T-cell (primary cell): ENCODE results near the gene RIPOR2. TPM values are rescaled to one million over a fixed set of nuclear protein-coding genes. Genes with fewer than 3 reads are reported as not detected.
A peak's percentile ranks its signal among the peaks of the same experiment; 100 is the strongest.

Experiments
- ATAC-seq, 4 experiments: fragments of 200-7000 bp in 3 of 4; fragments of 150-1000 bp in 1 of 4; cut with Tn5 transposase; replicated peaks in 1 of 4; 1 replicate in 3 of 4; 2 replicates in 1 of 4; pipeline ENCODE4 v1.10.0; 2021; ENCODE audit warnings: moderate library complexity in 3 of 4, mild to moderate bottlenecking in 2 of 4, moderate number of reproducible peaks in 1 of 4
- CTCF ChIA-PET, 2 donors: fragments of 300-600 bp; sonication (Branson Sonifier 250); formaldehyde crosslinking; loops; one replicate each; lab custom pipeline; 2022; ENCODE audit warnings: antibody characterized with exemption in 2 of 2; lab: Charles Lee
- POLR2A ChIA-PET, 2 donors: fragments of 300-600 bp; sonication (Branson Sonifier 250); formaldehyde crosslinking; loops; one replicate each; lab custom pipeline; 2022; ENCODE audit warnings: antibody characterized with exemption in 2 of 2; lab: Charles Lee
- DNase-seq, 35 experiments: peaks; one replicate each; pipeline versions ENCODE4 v3.0.0 to v3.0.0-alpha.2; 2013 to 2023
- H3K27ac ChIP-seq: one replicate; pipeline ENCODE4 v1.5.1; 2013; ENCODE audit warnings: low read length
- H3K27me3 ChIP-seq, 2 experiments: replicated peaks in 1 of 2; 1 replicate in 1 of 2; 2 replicates in 1 of 2; pipeline versions ENCODE4 v1.6.1 to v1.7.0; 2013; ENCODE audit warnings: low read length in 1 of 2, mixed read lengths in 1 of 2; ENCODE audit not compliant: control insufficient read depth in 2 of 2, insufficient read depth in 2 of 2; ENCODE audit errors: extremely low read depth in 1 of 2
- H3K36me3 ChIP-seq, 2 donors: 1 replicate in 1 of 2; 2 replicates in 1 of 2; pipeline versions ENCODE4 v1.6.1 to v1.7.0; 2013; ENCODE audit warnings: low read length in 1 of 2; ENCODE audit not compliant: control insufficient read depth in 2 of 2, insufficient read depth in 1 of 2; ENCODE audit errors: extremely low read depth in 1 of 2
- H3K4me1 ChIP-seq, 2 experiments: 1 replicate in 1 of 2; 2 replicates in 1 of 2; pipeline versions ENCODE4 v1.6.1 to v1.7.0; 2013; ENCODE audit warnings: low read length in 2 of 2, mixed read lengths in 1 of 2; ENCODE audit not compliant: insufficient read depth in 2 of 2, control insufficient read depth in 1 of 2; ENCODE audit errors: extremely low read depth in 1 of 2
- H3K4me3 ChIP-seq, 2 donors: 1 replicate in 1 of 2; 2 replicates in 1 of 2; pipeline versions ENCODE4 v1.5.1 to v1.7.0; 2013; ENCODE audit warnings: mild to moderate bottlenecking in 2 of 2, low read length in 1 of 2, moderate library complexity in 1 of 2; ENCODE audit not compliant: control insufficient read depth in 1 of 2; ENCODE audit errors: extremely low read depth in 1 of 2
- H3K9me3 ChIP-seq: 2 replicates; pipeline ENCODE4 v1.7.0; 2013
- H3K27ac Mint-ChIP-seq, 2 donors: one replicate each; pipeline ENCODE4 v1.8.0; 2020 to 2021; ENCODE audit warnings: mild to moderate bottlenecking in 2 of 2, mixed read lengths in 2 of 2
- H3K27me3 Mint-ChIP-seq, 2 donors: one replicate each; pipeline ENCODE4 v1.8.0; 2021 to 2022; ENCODE audit warnings: mixed read lengths in 2 of 2
- H3K36me3 Mint-ChIP-seq: one replicate; pipeline ENCODE4 v1.8.0; 2021; ENCODE audit warnings: mixed read lengths
- H3K4me1 Mint-ChIP-seq, 3 donors: one replicate each; pipeline ENCODE4 v1.8.0; 2020 to 2022; ENCODE audit warnings: mixed read lengths in 3 of 3, mild to moderate bottlenecking in 1 of 3
- H3K4me3 Mint-ChIP-seq, 3 donors: one replicate each; pipeline ENCODE4 v1.8.0; 2020 to 2022; ENCODE audit warnings: mild to moderate bottlenecking in 3 of 3, mixed read lengths in 3 of 3, moderate library complexity in 3 of 3
- H3K9me3 Mint-ChIP-seq, 3 donors: one replicate each; pipeline ENCODE4 v1.8.0; 2020 to 2022; ENCODE audit warnings: mixed read lengths in 3 of 3
- WGBS: methylation state at CpG from one replicate; pipeline ENCODE4 v1.1.5; 2013; ENCODE audit warnings: missing lambda C conversion rate; ENCODE audit not compliant: insufficient coverage; 5-methylcytosine and 5-hydroxymethylcytosine counted together
- total RNA-seq, 35 experiments: library from RNA in 6 of 35; stranded (reverse) in 6 of 35; fragments of 120-200 nt in 1 of 35; gene quantifications; one replicate each; pipeline versions ENCODE4 v1.2.1 to v1.2.4 and lab custom pipeline; 2013 to 2026

Gene RIPOR2
- total RNA-seq, 5 donors from 2014 or later (not counting 1 experiment from before 2014, with no cell fraction given): 381 to 480 (median 441) TPM

GRCh38 chr6:24827970-24828369 is 107.8 kb downstream of the RIPOR2 start:
- Mint-ChIP-seq H3K4me3 (no peak overlapping the region), H3K9me3 (no peaks in the 10 kb centered on the region), H3K36me3 (peaks cover 74% of the 10 kb centered on the region), H3K4me1 (peaks cover 21 to 32% (median 27%) of the 10 kb centered on the region in 3 donors), H3K27me3 (no peaks in the 10 kb centered on the region), H3K27ac (peak overlapping the region; percentile 59 to 80)
- Histone ChIP-seq H3K4me1 (peaks cover 0 to 9% of the 10 kb centered on the region in 2 experiments), H3K27me3 (no peaks in the 10 kb centered on the region), H3K27ac (no peak overlapping the region), H3K36me3 (peaks cover 10 to 97% of the 10 kb centered on the region in 2 donors), H3K4me3 (no peak overlapping the region), H3K9me3 (no peaks in the 10 kb centered on the region)
- CTCF ChIA-PET: interaction anchor here in 1 of 2 donors (0.6 kb wide), 1 partner anchor 547 kb away, joined by 7 read pairs; no protein-coding TSS in a partner anchor
- POLR2A ChIA-PET: no interaction called here
- WGBS: 92% methylated on average over 5 of the region's 8 CpGs
- ATAC-seq (no peak), DNase-seq (no peak)

- Mint-ChIP-seq H3K27me3 (no peaks in the 10 kb centered on the region), H3K4me1 (peaks cover 19 to 29% (median 27%) of the 10 kb centered on the region in 3 donors), H3K36me3 (peaks cover 66% of the 10 kb centered on the region), H3K9me3 (no peaks in the 10 kb centered on the region), H3K27ac (peak overlapping the region; percentile 59 to 80), H3K4me3 (peak overlapping the region in 1 of 3 donors; percentile 34)
- Histone ChIP-seq H3K4me3 (no peak overlapping the region), H3K27ac (no peak overlapping the region), H3K4me1 (peaks cover 0 to 9% of the 10 kb centered on the region in 2 experiments), H3K27me3 (no peaks in the 10 kb centered on the region), H3K36me3 (peaks cover 10 to 97% of the 10 kb centered on the region in 2 donors), H3K9me3 (no peaks in the 10 kb centered on the region)
- DNase-seq (no peak), ATAC-seq (no peak)
- WGBS: no CpG with 5 or more reads among the region's 3 CpGs
- POLR2A ChIA-PET: no interaction called here
- CTCF ChIA-PET: no interaction called here
These were observed 108.6 kb downstream of the RIPOR2 start for GRCh38 chr6:24827162-24827561.

- Histone ChIP-seq H3K4me3 (no peak overlapping the region), H3K36me3 (peaks cover 6 to 95% of the 10 kb centered on the region in 2 donors), H3K27ac (no peak overlapping the region), H3K27me3 (no peaks in the 10 kb centered on the region), H3K4me1 (peaks cover 0 to 9% of the 10 kb centered on the region in 2 experiments), H3K9me3 (no peaks in the 10 kb centered on the region)
- CTCF ChIA-PET: interaction anchor here in 1 of 2 donors (1.4 kb wide), 1 partner anchor 193 kb away, joined by 5 read pairs; no protein-coding TSS in a partner anchor
- Mint-ChIP-seq H3K4me3 (no peak overlapping the region), H3K9me3 (no peaks in the 10 kb centered on the region), H3K4me1 (peaks cover 20 to 30% (median 28%) of the 10 kb centered on the region in 3 donors), H3K27me3 (no peaks in the 10 kb centered on the region), H3K27ac (peak overlapping the region; percentile 58 to 63), H3K36me3 (peaks cover 61% of the 10 kb centered on the region)
- no CpG with 5 or more reads among the region's 2 CpGs for WGBS
- POLR2A ChIA-PET: interaction anchor here in 1 of 2 donors (0.9 kb wide), 1 partner anchor 261 kb away, joined by 3 read pairs; no protein-coding TSS in a partner anchor
- ATAC-seq (no peak), DNase-seq (no peak)
These were observed 110.6 kb downstream of the RIPOR2 start for GRCh38 chr6:24825130-24825630.

GRCh38 chr6:24824142-24824938 is 111.4 kb downstream of the RIPOR2 start:
- peaks cover 6 to 94% of the 10 kb centered on the region in 2 donors for H3K36me3 ChIP-seq
- POLR2A ChIA-PET: interaction anchor here in 1 of 2 donors (0.5 kb wide), 1 partner anchor 302 kb away, joined by 3 read pairs; no protein-coding TSS in a partner anchor
- no peaks in the 10 kb centered on the region for H3K27me3 ChIP-seq
- no CpG with 5 or more reads among the region's 6 CpGs for WGBS
- H3K27ac ChIP-seq: no peak overlapping the region
- H3K9me3 ChIP-seq: no peaks in the 10 kb centered on the region
- CTCF ChIA-PET: interaction anchor here in 1 of 2 donors (0.6 to 1.4 kb wide), 2 partner anchors 120 to 194 kb away, joined by 3 to 5 read pairs; no protein-coding TSS in a partner anchor
- no peak overlapping the region for H3K4me3 Mint-ChIP-seq
- peaks cover 0 to 9% of the 10 kb centered on the region in 2 experiments for H3K4me1 ChIP-seq
- ATAC-seq (no peak), DNase-seq (no peak)
- no peaks in the 10 kb centered on the region for H3K9me3 Mint-ChIP-seq
- peaks cover 54% of the 10 kb centered on the region for H3K36me3 Mint-ChIP-seq
- peaks cover 20 to 27% (median 25%) of the 10 kb centered on the region in 3 donors for H3K4me1 Mint-ChIP-seq
- H3K27me3 Mint-ChIP-seq: no peaks in the 10 kb centered on the region
- no peak overlapping the region for H3K4me3 ChIP-seq
- H3K27ac Mint-ChIP-seq: peak overlapping the region; percentile 52 to 58

- peaks cover 57% of the 10 kb centered on the region for H3K36me3 Mint-ChIP-seq
- CTCF ChIA-PET: no interaction called here
- ATAC-seq (no peak), DNase-seq (no peak)
- no CpG with 5 or more reads among the region's 2 CpGs for WGBS
- Histone ChIP-seq H3K9me3 (no peaks in the 10 kb centered on the region), H3K27ac (no peak overlapping the region), H3K27me3 (no peaks in the 10 kb centered on the region), H3K4me1 (peaks cover 0 to 9% of the 10 kb centered on the region in 2 experiments), H3K36me3 (peaks cover 6 to 94% of the 10 kb centered on the region in 2 donors), H3K4me3 (no peak overlapping the region)
- H3K4me3 Mint-ChIP-seq: no peak overlapping the region
- peaks cover 20 to 28% (median 22%) of the 10 kb centered on the region in 3 donors for H3K4me1 Mint-ChIP-seq
- no peaks in the 10 kb centered on the region for H3K27me3 Mint-ChIP-seq
- H3K9me3 Mint-ChIP-seq: no peaks in the 10 kb centered on the region
- H3K27ac Mint-ChIP-seq: peak overlapping the region in 1 of 2 donors; percentile 15
- POLR2A ChIA-PET: interaction anchor here in 1 of 2 donors (0.6 kb wide), 1 partner anchor 309 kb away, joined by 4 read pairs; no protein-coding TSS in a partner anchor
These were observed 112.6 kb downstream of the RIPOR2 start for GRCh38 chr6:24823185-24823584.

GRCh38 chr6:24822696-24823095 is 113.1 kb downstream of the RIPOR2 start:
- H3K36me3 ChIP-seq: peaks cover 6 to 94% of the 10 kb centered on the region in 2 donors
- Mint-ChIP-seq H3K4me3 (no peak overlapping the region), H3K27ac (no peak overlapping the region), H3K9me3 (no peaks in the 10 kb centered on the region), H3K36me3 (peaks cover 56% of the 10 kb centered on the region), H3K4me1 (peaks cover 17 to 27% (median 18%) of the 10 kb centered on the region in 3 donors), H3K27me3 (no peaks in the 10 kb centered on the region)
- no peak overlapping the region for H3K27ac ChIP-seq
- no peak for ATAC-seq
- H3K9me3 ChIP-seq: no peaks in the 10 kb centered on the region
- H3K4me1 ChIP-seq: peaks cover 0 to 5% of the 10 kb centered on the region in 2 experiments
- WGBS: 100% methylated on average over 2 of the region's 6 CpGs
- CTCF ChIA-PET: no interaction called here
- no peak for DNase-seq
- H3K27me3 ChIP-seq: no peaks in the 10 kb centered on the region
- H3K4me3 ChIP-seq: no peak overlapping the region
- POLR2A ChIA-PET: interaction anchor here in 1 of 2 donors (0.6 kb wide), 1 partner anchor 310 kb away, joined by 4 read pairs; no protein-coding TSS in a partner anchor
